ENCODE results near the gene NUBP2.

NUBP2 gene

GRCh38 chr16:1764971-1765370 is 17.8 kb upstream of the NUBP2 start:
- TF ChIP-seq CTCF (IDR thresholded peaks at IDR 0.05; ENCODE audit: insufficient read depth, missing control alignments), result no peak
- DNase-seq (ENCODE audit: insufficient read length, low spot score) (no peak), FAIRE-seq (no peak)

DNA sequence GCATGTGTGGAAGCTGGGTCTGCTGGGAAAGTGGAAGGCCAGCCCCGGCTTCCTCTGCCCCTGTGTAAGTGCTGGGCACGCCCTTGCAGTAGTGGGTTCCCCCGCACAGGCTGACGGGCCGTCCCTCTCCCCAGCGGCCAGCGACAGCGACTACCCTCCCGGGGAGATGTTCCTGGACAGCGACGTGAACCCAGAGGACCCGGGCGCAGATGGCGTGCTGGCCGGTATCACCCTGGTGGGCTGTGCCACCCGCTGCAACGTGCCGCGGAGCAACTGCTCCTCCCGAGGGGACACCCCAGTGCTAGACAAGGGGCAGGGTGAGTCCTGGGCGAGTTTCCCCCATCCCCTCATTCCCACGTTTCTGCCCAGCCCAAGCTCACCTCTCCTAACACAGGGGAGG is 16.9 kb upstream of the NUBP2 start:
- DNase-seq (ENCODE audit: insufficient read length, low spot score) (no peak), FAIRE-seq (no peak)
- no peak for TF ChIP-seq CTCF (IDR thresholded peaks at IDR 0.05; ENCODE audit: insufficient read depth, missing control alignments)

DNA sequence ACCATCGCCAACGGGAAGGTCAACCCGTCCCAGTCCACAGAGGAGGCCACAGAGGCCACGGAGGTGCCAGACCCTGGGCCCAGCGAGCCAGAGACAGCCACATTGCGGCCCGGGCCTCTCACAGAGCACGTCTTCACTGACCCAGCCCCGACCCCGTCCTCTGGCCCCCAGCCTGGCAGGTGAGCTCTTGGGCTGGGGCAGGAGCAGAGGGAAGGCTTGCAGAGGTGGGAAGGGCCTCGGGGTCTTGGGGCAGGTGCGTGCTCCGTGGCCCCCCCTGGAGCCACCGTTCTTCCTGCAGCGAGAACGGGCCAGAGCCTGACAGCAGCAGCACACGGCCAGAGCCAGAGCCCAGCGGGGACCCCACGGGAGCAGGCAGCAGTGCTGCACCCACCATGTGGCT is 16.5 kb upstream of the NUBP2 start:
- no peak for TF ChIP-seq CTCF (IDR thresholded peaks at IDR 0.05; ENCODE audit: insufficient read depth, missing control alignments)
- FAIRE-seq (no peak), DNase-seq (ENCODE audit: insufficient read length, low spot score) (no peak)

GRCh38 chr16:1766701-1767100 is 16.1 kb upstream of the NUBP2 start:
- FAIRE-seq, result no peak
- no peak for DNase-seq (ENCODE audit: insufficient read length, low spot score)
- TF ChIP-seq CTCF (IDR thresholded peaks at IDR 0.05; ENCODE audit: insufficient read depth, missing control alignments), result no peak

- TF ChIP-seq CTCF (IDR thresholded peaks at IDR 0.05; ENCODE audit: insufficient read depth, missing control alignments), result no peak
Measured at GRCh38 chr16:1767116-1767994, 15.4 kb upstream of the NUBP2 start.

DNA sequence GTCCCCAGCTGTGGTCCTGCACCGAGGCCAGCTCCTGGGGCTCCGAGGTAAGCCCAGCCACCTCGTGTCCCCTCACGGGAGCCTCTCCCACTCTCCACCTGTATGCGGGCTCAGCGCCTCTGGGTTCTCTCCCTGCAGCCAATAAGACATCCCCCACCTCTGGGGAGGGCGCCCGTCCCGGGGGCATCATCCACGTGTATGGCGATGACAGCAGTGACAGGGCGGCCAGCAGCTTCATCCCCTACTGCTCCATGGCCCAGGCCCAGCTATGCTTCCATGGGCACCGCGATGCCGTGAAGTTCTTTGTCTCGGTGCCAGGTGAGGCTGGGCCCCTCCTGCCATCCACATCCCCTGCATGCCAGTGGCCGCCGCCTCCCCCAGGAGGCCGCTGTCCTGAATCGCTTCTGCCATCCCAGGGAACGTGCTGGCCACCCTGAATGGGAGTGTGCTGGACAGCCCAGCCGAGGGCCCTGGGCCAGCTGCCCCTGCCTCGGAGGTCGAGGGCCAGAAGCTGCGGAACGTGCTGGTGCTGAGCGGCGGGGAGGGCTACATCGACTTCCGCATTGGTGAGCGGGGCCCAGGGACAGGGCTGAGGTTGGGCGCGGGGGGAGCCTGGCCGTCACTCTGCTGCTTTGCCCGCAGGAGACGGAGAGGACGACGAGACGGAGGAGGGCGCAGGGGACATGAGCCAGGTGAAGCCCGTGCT is 14.5 kb upstream of the NUBP2 start:
- FAIRE-seq, result no peak
- DNase-seq (ENCODE audit: insufficient read length, low spot score), result no peak
- no peak for TF ChIP-seq CTCF (IDR thresholded peaks at IDR 0.05; ENCODE audit: insufficient read depth, missing control alignments)

More at GRCh38 chr16:1767116-1767994, 15.4 kb upstream of the NUBP2 start:
- FAIRE-seq (no peak), DNase-seq (ENCODE audit: insufficient read length, low spot score) (no peak)

All from D721Med (cell line).